ENCODE measurements around the gene PROZ. TPM values are rescaled to one million over a fixed set of nuclear protein-coding genes. Genes with fewer than 3 reads are reported as not detected.

PROZ gene
- total and polyA plus RNA-seq, 2 donors (not counting 1 experiment from before 2014, with no cell fraction given), result not detected

- POLR2A ChIA-PET, result no interaction called here
- Mint-ChIP-seq H3K27ac (no peak overlapping the region), H3K27me3 (peaks cover 17% of the 10 kb centered on the region), H3K4me1 (no peaks in the 10 kb centered on the region), H3K4me3 (no peak overlapping the region), H3K9me3 (ENCODE audit: insufficient read depth) (no peaks in the 10 kb centered on the region)
- WGBS (ENCODE audit: insufficient coverage), result 50% methylated on average over 2 of the region's 5 CpGs
- Histone ChIP-seq H3K9ac (ENCODE audit: low read length) (no peak overlapping the region), H3K4me1 (ENCODE audit: control insufficient read depth in 2 of 2, insufficient read depth in 2 of 2, low read length in 2 of 2) (no peaks in the 10 kb centered on the region), H3K36me3 (replicated peaks in 1 of 2; ENCODE audit: control extremely low read depth in 1 of 2, control insufficient read depth in 1 of 2, extremely low read depth in 1 of 2, insufficient read depth in 2 of 2, low read length in 1 of 2) (no peaks in the 10 kb centered on the region), H4K20me1 (ENCODE audit: control insufficient read depth, insufficient read depth, low read length, poor library complexity, severe bottlenecking) (no peaks in the 10 kb centered on the region), H3K9me3 (ENCODE audit: control extremely low read depth in 1 of 3, control insufficient read depth in 2 of 3, insufficient read depth in 1 of 3, low read length in 2 of 3) (no peaks in the 10 kb centered on the region), H3K27me3 (replicated peaks in 1 of 4; ENCODE audit: control extremely low read depth in 1 of 4, control insufficient read depth in 3 of 4, insufficient read depth in 4 of 4, low read length in 3 of 4) (no peaks in the 10 kb centered on the region), H3K4me3 (ENCODE audit: control extremely low read depth in 1 of 5, extremely low read depth in 1 of 5, insufficient read depth in 1 of 5, low read depth in 2 of 5, low read length in 4 of 5) (no peak overlapping the region), H3K4me2 (replicated peaks; ENCODE audit: low read depth, low read length, poor library complexity, severe bottlenecking) (no peak overlapping the region), H2AFZ (ENCODE audit: insufficient read depth, low read depth, low read length, poor library complexity, severe bottlenecking) (no peak overlapping the region), H3K27ac (ENCODE audit: low read length in 2 of 2) (no peak overlapping the region), H3K79me2 (ENCODE audit: control insufficient read depth, insufficient read depth, low read length) (no peaks in the 10 kb centered on the region)
- intact Hi-C loops (cut with micrococcal nuclease), result no loop called here
- no peak for DNase-seq
- no peak for ATAC-seq (ENCODE audit: low read depth)
- CTCF ChIA-PET, result no interaction called here
- TF ChIP-seq EZH2 (IDR thresholded peaks at IDR 0.05; ENCODE audit: borderline replicate concordance, insufficient read depth, low read depth, low read length, poor library complexity, severe bottlenecking) (no peak), CTCF (IDR thresholded peaks at IDR 0.05) (no peak)
Measured at GRCh38 chr13:113139577-113139976, 18.9 kb upstream of the PROZ start.

GRCh38 chr13:113140677-113141600, 17.5 kb upstream of the PROZ start:
- Histone ChIP-seq H2AFZ (ENCODE audit: insufficient read depth, low read depth, low read length, poor library complexity, severe bottlenecking) (no peak overlapping the region), H4K20me1 (ENCODE audit: control insufficient read depth, insufficient read depth, low read length, poor library complexity, severe bottlenecking) (no peaks in the 10 kb centered on the region), H3K4me3 (ENCODE audit: control extremely low read depth in 1 of 5, extremely low read depth in 1 of 5, insufficient read depth in 1 of 5, low read depth in 2 of 5, low read length in 4 of 5) (no peak overlapping the region), H3K4me1 (ENCODE audit: control insufficient read depth in 2 of 2, insufficient read depth in 2 of 2, low read length in 2 of 2) (no peaks in the 10 kb centered on the region), H3K36me3 (replicated peaks in 1 of 2; ENCODE audit: control extremely low read depth in 1 of 2, control insufficient read depth in 1 of 2, extremely low read depth in 1 of 2, insufficient read depth in 2 of 2, low read length in 1 of 2) (no peaks in the 10 kb centered on the region), H3K9me3 (ENCODE audit: control extremely low read depth in 1 of 3, control insufficient read depth in 2 of 3, insufficient read depth in 1 of 3, low read length in 2 of 3) (peaks cover 0 to 6% (median 0%) of the 10 kb centered on the region in 3 donors), H3K27me3 (replicated peaks in 1 of 4; ENCODE audit: control extremely low read depth in 1 of 4, control insufficient read depth in 3 of 4, insufficient read depth in 4 of 4, low read length in 3 of 4) (no peaks in the 10 kb centered on the region), H3K27ac (ENCODE audit: low read length in 2 of 2) (no peak overlapping the region), H3K79me2 (ENCODE audit: control insufficient read depth, insufficient read depth, low read length) (no peaks in the 10 kb centered on the region), H3K9ac (ENCODE audit: low read length) (no peak overlapping the region), H3K4me2 (replicated peaks; ENCODE audit: low read depth, low read length, poor library complexity, severe bottlenecking) (no peak overlapping the region)
- ChIA-PET POLR2A (no interaction called here), CTCF (no interaction called here)
- H3K27me3 Mint-ChIP-seq, result peaks cover 15% of the 10 kb centered on the region
- DNase-seq (no peak), ATAC-seq (ENCODE audit: low read depth) (no peak)
- TF ChIP-seq CTCF (IDR thresholded peaks at IDR 0.05) (no peak), EZH2 (IDR thresholded peaks at IDR 0.05; ENCODE audit: borderline replicate concordance, insufficient read depth, low read depth, low read length, poor library complexity, severe bottlenecking) (no peak)
- H3K4me1 Mint-ChIP-seq, result no peaks in the 10 kb centered on the region
- WGBS (ENCODE audit: insufficient coverage), result 93% methylated on average over 26 of the region's 26 CpGs
- H3K9me3 Mint-ChIP-seq (ENCODE audit: insufficient read depth), result no peaks in the 10 kb centered on the region
- no peak overlapping the region for H3K4me3 Mint-ChIP-seq
- intact Hi-C loops (cut with micrococcal nuclease), result no loop called here
- no peak overlapping the region for H3K27ac Mint-ChIP-seq
